GM19240 (cell line): Measurements from ENCODE around the gene PTPRE.

Experiments used
- DNase-seq: peaks from one replicate; pipeline ENCODE4 v3.0.0; 2011; ENCODE audit warnings: low spot score; ENCODE audit not compliant: insufficient read length

The PTPRE gene

GRCh38 chr10:128058106-128058749 is 151.3 kb downstream of the PTPRE start:
- DNase-seq, result no peak

GRCh38 chr10:128058750-128059134 is 151.8 kb downstream of the PTPRE start:
- DNase-seq, result no peak

GRCh38 chr10:128059266-128059981 is 152.5 kb downstream of the PTPRE start:
- no peak for DNase-seq

DNA sequence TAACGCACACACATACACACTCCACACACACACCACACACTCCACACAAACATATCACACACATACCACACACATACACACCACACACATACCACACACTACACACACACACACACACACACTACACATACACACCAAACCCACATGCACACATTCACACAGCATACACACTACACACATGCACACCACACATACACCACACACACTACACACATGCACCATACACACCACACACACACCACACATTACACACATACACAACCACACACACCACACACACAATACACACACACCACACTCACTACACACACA is 153.0 kb downstream of the PTPRE start:
- DNase-seq, result no peak

DNA sequence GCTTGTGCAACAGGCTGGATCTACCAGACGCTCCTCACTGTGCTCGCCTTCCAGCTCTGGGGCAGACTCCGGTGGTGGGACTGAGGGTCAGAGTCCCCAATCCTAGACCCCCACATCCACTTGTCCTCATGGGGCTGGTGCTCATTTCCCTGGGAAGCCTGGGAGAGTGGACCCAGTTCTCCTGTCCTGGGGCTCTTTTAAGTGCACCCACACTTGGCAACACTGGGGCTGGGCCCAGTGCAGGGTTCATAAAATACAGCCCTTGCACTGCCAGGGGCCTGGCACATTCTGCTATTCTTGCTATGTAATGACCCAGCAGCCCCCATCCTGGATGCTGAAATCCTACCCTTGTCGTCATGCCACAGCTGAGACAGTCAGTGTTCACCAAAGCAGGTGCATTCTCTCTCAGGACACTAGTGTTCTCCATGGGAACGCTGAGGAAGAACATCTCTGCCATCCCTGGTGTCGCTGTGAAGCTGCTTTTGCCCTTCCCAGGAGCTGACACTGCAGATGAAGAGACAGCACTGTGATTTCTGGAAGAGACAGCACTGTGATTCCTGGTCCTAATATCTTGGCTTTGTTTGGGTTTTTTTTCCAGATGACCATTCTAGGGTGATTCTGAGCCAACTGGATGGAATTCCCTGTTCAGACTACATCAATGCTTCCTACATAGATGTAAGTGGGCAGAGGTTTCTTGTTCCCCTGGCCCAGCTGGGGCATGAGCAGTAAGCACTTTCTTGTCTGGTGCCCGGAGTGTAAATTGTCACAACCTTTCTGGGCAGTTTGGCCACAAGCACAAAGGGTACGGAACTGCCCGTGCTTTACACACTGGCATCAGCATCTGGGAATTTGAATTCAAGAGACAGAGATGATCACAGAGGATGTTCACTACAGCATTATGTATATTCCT is 153.7 kb downstream of the PTPRE start:
- no peak for DNase-seq

DNA sequence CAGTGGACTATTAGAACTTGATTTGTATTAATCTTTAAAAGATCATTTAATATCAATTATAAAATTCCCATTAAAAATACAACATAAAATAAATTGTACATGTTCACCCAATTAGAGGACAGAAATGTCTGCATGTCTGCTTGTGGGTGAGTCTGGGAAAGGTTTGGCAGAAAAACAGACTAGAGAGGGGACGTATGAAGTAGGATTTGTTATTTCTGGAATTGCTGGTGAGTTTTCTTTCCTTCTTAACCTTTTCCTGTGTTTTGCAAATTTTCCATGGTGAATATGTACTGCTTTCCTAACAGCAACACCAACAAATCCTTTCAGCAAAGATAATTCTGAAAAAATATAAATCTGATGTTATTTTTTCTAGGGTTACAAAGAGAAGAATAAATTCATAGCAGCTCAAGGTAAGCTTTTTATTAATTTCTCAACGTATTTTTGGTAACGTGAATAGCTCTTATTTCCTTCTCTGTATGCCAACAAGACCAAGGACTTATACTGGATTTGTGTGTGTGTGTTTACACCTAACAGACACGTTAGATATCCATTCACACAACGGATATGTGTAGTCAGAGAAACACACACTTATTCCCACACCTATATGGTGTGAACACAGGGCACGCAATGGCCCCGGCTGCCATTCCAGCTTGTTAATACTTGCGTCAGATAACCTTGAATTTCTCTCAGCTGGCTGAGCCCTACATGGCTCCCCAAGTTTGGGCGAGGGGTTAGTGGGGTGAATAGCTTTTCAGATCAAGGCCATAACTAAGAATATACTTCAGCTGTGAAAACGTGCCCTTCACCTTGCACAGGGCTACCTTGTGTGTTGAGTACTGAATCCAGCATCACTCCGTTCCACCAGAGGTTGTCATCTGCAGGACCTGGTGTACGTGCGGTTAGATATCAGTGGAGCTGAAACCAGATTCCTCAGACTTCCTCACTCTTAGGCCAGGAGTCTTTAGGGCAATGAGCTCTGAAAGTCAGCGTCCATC is 154.7 kb downstream of the PTPRE start:
- no peak for DNase-seq

DNA sequence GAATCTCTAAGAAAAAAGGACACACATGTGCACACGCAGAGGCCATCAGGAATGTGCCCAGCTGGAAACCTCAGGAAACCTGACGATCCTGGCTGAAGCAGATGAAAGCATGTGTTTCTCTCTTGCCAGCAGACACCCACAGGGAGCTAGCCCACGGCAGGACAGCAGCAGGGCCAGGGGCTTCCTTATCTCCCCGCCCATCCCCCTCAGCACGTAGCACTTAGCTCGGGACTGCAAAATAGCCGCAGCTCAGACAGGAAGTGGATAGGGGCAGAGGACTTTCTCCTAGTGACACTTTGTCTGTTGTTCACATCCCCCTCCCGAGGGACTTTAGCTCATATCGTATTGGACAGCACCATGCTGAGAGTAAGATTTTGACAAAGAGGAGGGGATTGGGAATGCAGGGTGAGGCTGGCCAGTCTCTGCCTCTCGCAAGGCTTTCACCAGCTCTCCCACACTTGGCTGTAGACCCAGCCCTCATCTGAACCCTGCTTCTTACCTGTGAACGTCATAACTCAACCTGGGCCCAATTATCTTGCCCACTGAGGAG is 155.5 kb downstream of the PTPRE start:
- no peak for DNase-seq

DNA sequence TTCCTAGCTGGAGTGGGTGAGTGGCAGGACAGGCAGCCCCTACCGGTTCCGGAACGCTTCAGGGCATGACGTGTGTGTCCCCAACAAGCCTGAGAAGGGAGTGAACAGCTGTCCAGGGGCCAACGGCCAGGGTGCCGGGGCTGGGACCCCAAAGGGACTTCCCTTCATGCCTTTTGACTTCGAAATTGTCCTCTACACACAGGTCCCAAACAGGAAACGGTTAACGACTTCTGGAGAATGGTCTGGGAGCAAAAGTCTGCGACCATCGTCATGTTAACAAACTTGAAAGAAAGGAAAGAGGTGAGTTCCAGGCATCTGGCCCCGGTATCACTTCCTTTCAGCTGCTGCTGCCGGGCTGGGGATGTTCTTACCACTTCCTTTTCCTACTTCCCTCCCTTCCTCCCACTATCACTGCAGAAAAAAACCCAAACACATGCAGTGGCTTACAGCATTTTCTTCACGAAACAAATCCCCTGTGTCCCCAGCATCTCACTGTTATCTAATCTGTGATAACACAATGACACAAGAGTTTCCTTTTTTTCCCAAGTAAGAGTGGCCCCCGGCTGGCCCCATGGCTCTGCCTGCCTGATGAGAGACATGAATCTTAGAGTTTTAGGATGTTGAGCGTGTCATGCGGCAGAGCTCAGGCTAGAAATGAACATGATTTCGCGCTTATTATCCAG is 156.1 kb downstream of the PTPRE start:
- DNase-seq, result no peak

GRCh38 chr10:128063736-128064107 is 156.8 kb downstream of the PTPRE start:
- DNase-seq, result no peak

DNA sequence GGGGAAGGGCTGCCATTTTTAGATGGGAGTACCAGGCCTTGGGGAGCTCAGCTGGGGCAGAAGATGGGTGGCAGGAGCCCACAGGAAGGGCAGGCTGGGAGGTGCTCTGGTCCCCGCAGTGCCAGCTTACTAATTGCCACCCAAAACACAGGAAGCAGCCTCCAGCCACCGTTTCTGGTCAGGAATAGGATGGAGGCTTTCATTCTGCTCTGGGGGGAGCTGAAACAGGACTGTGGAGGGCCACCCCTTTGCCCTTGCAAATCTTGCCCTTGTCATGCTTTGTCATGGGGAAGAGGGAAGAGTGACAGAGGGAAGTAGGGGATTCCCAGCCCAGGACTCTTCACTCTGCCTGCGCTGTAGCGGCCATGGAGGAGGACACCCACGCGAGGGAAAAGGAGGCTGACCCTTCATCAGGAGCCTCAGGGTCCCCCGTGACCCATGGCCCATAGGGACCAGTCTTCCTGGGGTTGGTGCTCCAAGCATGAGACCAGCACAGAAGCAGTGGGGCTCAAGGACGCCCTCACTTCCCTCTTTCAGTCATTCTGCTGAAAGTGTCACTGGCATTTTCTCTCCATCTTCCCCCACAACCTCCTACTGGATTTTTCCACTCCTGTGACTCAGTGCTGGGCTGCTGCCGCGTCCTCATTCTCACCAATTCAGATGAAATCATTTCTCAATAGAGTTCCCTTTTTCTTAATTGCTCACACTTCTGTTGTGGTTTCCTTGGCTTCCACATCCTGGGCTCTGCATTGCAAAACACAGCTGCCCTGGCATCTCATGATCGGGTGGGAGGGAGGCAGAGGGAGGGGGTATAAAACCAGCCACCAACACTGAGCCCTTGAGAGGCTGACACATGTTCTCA is 157.4 kb downstream of the PTPRE start:
- no peak for DNase-seq

- DNase-seq, result no peak
Measured at GRCh38 chr10:128064970-128065580, 158.2 kb downstream of the PTPRE start.

GRCh38 chr10:128065881-128066534 is 159.1 kb downstream of the PTPRE start:
- no peak for DNase-seq

DNA sequence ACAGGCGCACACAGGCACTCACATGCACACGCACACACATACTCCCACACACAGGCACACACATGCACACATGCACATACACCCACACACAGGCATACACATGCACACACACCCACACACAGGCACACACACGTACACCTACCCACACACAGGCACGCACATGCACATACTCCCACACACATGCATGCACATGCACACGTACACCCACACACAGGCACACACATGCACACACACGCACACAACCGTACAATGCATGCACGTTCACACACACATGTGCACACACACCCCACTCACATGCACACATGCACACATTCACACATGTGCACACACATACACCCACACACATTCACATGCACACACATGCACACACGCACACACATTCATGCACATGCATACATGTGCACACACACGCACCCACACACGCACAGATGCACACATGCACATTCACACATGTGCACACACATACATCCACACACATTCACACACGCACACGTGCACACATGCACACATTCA is 160.0 kb downstream of the PTPRE start:
- no peak for DNase-seq

DNA sequence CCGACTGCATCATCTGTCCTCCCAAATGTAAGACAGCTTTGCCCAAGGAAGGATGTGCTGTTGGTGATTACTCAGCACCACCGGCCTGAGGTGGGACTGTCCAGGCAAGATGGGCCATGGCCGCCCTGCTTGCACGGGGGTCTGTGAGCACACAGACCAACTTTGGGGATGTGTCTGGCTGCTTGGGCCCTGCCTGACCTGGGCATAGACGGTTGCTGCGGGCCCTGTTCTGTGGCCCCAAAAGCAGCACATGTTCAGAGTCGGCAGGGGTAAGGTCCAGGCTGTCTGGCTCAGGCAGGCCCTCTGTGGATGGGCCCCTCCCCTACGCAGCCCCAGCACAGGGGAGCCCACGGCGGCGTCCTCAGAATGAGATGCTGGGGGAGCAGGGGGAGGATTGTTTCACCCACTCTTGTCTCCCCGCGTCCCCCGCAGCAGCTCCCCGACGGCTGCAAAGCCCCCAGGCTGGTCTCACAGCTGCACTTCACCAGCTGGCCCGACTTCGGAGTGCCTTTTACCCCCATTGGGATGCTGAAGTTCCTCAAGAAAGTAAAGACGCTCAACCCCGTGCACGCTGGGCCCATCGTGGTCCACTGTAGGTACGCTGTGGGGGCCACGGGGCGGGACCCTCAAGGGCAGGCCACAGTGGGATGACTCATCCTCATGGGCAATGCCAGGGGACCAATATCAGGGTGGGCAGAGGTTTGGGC is 160.9 kb downstream of the PTPRE start:
- no peak for DNase-seq

GRCh38 chr10:128068398-128069285 is 161.7 kb downstream of the PTPRE start:
- DNase-seq, result no peak

DNA sequence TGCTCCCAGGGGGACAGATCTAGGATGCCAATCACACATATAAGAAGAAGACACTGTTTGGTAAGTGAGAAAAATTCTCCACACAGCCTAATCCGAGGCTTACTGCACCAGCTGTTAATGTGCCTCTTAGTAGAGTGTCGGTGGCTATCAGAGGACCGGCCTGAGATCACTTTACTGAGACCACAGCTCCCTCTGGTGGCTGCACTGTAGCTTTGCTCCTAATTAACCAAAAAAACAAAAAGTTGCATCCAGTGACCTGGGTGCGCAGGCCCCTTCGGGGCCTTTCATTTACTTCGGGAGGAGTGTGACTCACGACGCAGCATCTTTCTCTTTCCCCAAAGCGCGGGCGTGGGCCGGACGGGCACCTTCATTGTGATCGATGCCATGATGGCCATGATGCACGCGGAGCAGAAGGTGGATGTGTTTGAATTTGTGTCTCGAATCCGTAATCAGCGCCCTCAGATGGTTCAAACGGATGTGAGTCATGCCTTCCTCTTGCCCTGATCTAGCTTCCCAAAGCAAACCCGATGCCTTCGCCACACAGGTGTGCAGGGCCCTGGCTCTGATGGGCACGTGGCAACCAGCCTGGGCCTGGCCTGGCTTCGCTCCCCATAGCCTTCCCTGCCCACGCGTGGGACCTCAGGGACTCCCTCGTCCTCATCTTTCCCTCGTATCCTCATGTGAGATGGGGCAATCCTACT is 162.6 kb downstream of the PTPRE start:
- DNase-seq, result peak; percentile 41
